Activated CD8-positive, alpha-beta T cell treated with anti-CD3 and anti-CD28 coated beads, Interleukin-2, amount 10 ng/mL, durations not matched to agents 7 days and 5 days (primary cell): ENCODE results near the gene CHST11. TPM values are rescaled to one million over a fixed set of nuclear protein-coding genes. Genes with fewer than 3 reads are reported as not detected.
A peak's percentile ranks its signal among the peaks of the same experiment; 100 is the strongest.

ENCODE experiments used
- ATAC-seq: fragments of 150-1000 bp; cut with Tn5 transposase; one replicate; pipeline ENCODE4 v1.10.0; 2021; ENCODE audit warnings: moderate library complexity
- CTCF ChIA-PET: fragments of 350-600 bp; sonication (Branson Sonifier 250); formaldehyde crosslinking; loops from one replicate; lab custom pipeline; 2021; ENCODE audit warnings: antibody characterized with exemption; lab: Charles Lee
- POLR2A ChIA-PET: fragments of 350-600 bp; sonication (Branson Sonifier 250); formaldehyde crosslinking; loops from one replicate; lab custom pipeline; 2021; ENCODE audit warnings: antibody characterized with exemption; lab: Charles Lee
- DNase-seq: peaks from one replicate; pipeline ENCODE4 v3.0.0-alpha.2; 2020
- H3K27ac Mint-ChIP-seq: one replicate; pipeline ENCODE4 v1.8.0; 2021; ENCODE audit warnings: mild to moderate bottlenecking, mixed read lengths
- H3K27me3 Mint-ChIP-seq: one replicate; pipeline ENCODE4 v1.8.0; 2021; ENCODE audit warnings: low read depth, mixed read lengths
- H3K36me3 Mint-ChIP-seq: one replicate; pipeline ENCODE4 v1.8.0; 2021; ENCODE audit warnings: low read depth, mixed read lengths
- H3K4me1 Mint-ChIP-seq: one replicate; pipeline ENCODE4 v1.8.0; 2021; ENCODE audit warnings: low read depth, mixed read lengths
- H3K4me3 Mint-ChIP-seq: one replicate; pipeline ENCODE4 v1.8.0; 2021; ENCODE audit warnings: mild to moderate bottlenecking, mixed read lengths
- H3K9me3 Mint-ChIP-seq: one replicate; pipeline ENCODE4 v1.8.0; 2022; ENCODE audit warnings: mixed read lengths; ENCODE audit not compliant: insufficient read depth
- total RNA-seq, 2 experiments: library from RNA; stranded (reverse); gene quantifications; one replicate each; pipeline ENCODE4 v1.2.3, GENCODE V29; 2021

The CHST11 gene
- total RNA-seq, 2 experiments from 2014 or later = 82.1 to 85.2 TPM

DNA sequence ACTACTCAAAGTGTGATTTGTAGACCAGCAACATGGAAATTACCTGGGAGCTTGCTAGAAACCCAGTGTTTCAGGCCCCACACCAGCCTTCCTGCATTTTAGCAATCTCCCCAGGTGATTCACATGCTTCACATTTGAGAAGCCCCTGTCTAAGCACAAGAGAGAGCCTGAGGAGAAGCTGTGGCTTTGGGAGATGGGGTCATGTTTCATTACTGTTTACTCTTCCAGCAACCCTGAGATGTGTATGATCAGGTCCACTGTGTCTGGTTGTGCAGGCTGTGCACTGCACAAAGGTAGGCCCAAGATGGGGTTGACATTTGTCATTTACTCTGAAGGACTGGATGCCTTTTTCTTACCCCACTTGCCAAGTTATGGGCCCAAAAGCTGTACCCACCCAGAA, 311.3 kb downstream of the CHST11 start:
- Mint-ChIP-seq H3K27me3 (no peaks in the 10 kb centered on the region), H3K9me3 (peaks cover 8% of the 10 kb centered on the region), H3K4me1 (peaks cover 21% of the 10 kb centered on the region), H3K4me3 (no peak overlapping the region), H3K27ac (no peak overlapping the region), H3K36me3 (peaks cover 14% of the 10 kb centered on the region)
- no peak for ATAC-seq
- no peak for DNase-seq
- ChIA-PET CTCF (interaction anchor here (1.5 to 1.6 kb wide), 2 partner anchors 22 to 386 kb away, joined by 5 to 6 read pairs; no protein-coding TSS in a partner anchor), POLR2A (no interaction called here)

DNA sequence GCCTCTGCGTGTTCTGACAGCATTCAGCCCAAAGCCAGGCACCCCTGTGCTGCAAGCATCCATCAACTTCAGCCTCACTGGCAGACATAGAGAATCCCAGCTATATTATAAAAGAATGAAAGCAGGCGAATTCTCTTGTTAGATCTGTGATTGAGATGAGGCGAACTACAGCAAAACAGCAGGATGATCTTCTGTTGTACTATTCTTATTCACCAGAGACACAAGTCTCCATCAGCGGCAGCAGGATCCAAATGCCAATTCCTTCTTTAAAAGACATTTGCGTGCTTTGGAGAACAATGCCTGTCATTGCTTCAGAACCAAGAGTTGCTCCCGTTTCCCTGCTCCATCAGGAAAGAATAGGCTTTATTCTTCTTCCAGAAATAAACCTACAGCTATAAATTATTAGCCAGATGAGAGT, 312.4 kb downstream of the CHST11 start:
- Mint-ChIP-seq H3K27me3 (no peaks in the 10 kb centered on the region), H3K27ac (no peak overlapping the region), H3K36me3 (peaks cover 10% of the 10 kb centered on the region), H3K4me1 (peaks cover 13% of the 10 kb centered on the region), H3K4me3 (no peak overlapping the region), H3K9me3 (peaks cover 18% of the 10 kb centered on the region)
- DNase-seq (no peak), ATAC-seq (no peak)
- ChIA-PET POLR2A (no interaction called here), CTCF (interaction anchor here (0.7 to 1.6 kb wide), 3 partner anchors 24 to 1194 kb away, joined by 3 to 5 read pairs (median 3); no protein-coding TSS in a partner anchor)

DNA sequence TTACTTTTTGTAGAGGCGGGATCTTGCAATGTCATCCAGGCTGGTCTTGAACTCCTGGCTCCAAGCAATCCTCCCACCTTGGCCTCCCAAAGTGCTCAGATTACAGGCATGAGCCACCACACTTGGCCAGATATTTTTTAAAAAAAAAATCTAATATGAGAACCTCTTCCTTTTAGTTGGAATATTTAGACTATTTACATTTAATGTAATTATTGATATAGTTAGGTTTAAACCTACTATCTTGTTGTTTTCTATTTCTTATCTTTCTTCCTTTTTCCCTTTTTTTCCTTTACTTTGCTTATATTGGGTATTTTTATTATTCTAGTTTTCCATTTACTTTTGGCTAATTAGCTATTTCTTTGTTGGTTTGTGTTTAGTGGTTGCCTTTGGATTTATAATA, 315.6 kb downstream of the CHST11 start:
- ATAC-seq (no peak), DNase-seq (no peak)
- no peaks in the 10 kb centered on the region for H3K27me3 Mint-ChIP-seq
- CTCF ChIA-PET = no interaction called here
- no peak overlapping the region for H3K4me3 Mint-ChIP-seq
- H3K36me3 Mint-ChIP-seq = peaks cover 6% of the 10 kb centered on the region
- H3K27ac Mint-ChIP-seq = no peak overlapping the region
- POLR2A ChIA-PET = interaction anchor here (0.6 kb wide), 1 partner anchor 25 kb away, joined by 3 read pairs; no protein-coding TSS in a partner anchor
- H3K4me1 Mint-ChIP-seq = no peaks in the 10 kb centered on the region
- H3K9me3 Mint-ChIP-seq = peaks cover 23% of the 10 kb centered on the region

DNA sequence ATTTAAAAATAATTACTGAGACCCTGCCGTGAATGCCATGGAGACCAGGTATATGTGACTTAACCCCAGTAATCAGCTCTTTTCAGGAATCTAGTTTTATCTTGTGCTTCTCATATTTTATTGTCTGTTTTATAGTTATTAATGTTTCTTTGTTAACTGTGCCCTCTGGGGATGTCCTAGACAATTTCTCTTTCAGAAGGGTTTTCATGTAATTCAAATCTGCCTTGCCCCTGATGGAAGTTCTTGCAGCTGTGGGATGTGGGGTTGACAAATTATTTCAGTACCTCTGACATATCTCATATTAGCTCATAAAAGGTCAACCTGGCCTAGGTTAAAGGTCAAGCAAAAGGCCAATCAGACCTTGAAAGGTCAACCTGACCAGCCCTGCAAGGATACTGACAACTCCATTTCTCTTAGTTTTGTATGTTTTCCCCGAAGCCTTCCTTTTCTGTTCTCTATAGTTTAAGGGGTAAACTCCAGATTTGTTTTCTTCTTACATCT, 319.0 kb downstream of the CHST11 start:
- Mint-ChIP-seq H3K4me1 (no peaks in the 10 kb centered on the region), H3K27me3 (no peaks in the 10 kb centered on the region), H3K4me3 (no peak overlapping the region), H3K9me3 (peaks cover 27% of the 10 kb centered on the region), H3K27ac (no peak overlapping the region), H3K36me3 (peaks cover 9% of the 10 kb centered on the region)
- DNase-seq (no peak), ATAC-seq (no peak)
- ChIA-PET POLR2A (no interaction called here), CTCF (interaction anchor here (1.1 to 1.2 kb wide), 2 partner anchors 11 to 13 kb away, joined by 3 read pairs; no protein-coding TSS in a partner anchor)

DNA sequence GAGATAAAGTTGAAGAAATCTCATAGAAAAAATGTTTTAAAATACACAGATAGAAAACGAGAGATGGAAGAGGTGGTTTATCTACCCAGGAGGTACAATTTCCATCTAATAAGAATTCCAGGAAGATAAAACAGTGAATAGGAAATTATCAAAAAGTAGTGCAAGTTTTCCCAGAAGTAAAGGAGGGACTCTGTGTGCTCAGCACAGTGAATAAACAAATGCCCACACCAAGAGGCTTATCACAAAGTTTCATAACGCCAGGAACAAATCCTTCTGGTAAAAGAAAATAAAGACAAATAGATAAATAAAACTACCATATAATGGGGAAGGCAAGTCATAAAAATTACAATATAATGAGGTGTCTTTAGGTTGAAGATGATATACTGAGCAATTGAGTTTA, 322.4 kb downstream of the CHST11 start:
- DNase-seq = no peak
- ChIA-PET CTCF (interaction anchor here (1.5 kb wide), 1 partner anchor 11 kb away, joined by 3 read pairs; no protein-coding TSS in a partner anchor), POLR2A (no interaction called here)
- H3K9me3 Mint-ChIP-seq = peaks cover 20% of the 10 kb centered on the region
- ATAC-seq = no peak
- H3K4me3 Mint-ChIP-seq = no peak overlapping the region
- H3K36me3 Mint-ChIP-seq = peaks cover 8% of the 10 kb centered on the region
- no peak overlapping the region for H3K27ac Mint-ChIP-seq
- peaks cover 8% of the 10 kb centered on the region for H3K27me3 Mint-ChIP-seq
- H3K4me1 Mint-ChIP-seq = no peaks in the 10 kb centered on the region

DNA sequence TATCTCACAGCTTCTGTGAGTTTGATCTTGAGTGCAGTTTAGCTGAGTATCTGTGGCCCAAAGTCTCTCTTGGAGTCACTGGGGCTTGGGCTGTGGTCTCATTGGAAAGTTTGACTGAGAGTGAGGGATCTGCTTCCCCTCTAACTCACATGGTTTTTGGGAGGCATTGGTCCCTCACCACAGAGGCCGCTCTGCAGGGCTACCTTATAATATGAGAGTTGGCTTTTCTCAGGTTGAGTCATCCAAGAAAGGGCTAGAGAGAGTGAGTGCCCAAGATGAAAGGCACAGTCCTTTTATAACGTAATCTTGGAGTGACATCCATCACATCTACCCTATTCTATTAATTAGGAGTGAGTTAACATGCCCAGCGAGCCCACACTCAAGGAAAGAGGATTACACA, 325.5 kb downstream of the CHST11 start:
- Mint-ChIP-seq H3K4me1 (no peaks in the 10 kb centered on the region), H3K9me3 (peaks cover 15% of the 10 kb centered on the region), H3K27ac (no peak overlapping the region), H3K27me3 (peaks cover 10% of the 10 kb centered on the region), H3K36me3 (peaks cover 8% of the 10 kb centered on the region), H3K4me3 (no peak overlapping the region)
- ATAC-seq (no peak), DNase-seq (no peak)
- CTCF ChIA-PET = interaction anchor here (1.2 kb wide), 1 partner anchor 8 kb away, joined by 7 read pairs; no protein-coding TSS in a partner anchor
- POLR2A ChIA-PET = no interaction called here

DNA sequence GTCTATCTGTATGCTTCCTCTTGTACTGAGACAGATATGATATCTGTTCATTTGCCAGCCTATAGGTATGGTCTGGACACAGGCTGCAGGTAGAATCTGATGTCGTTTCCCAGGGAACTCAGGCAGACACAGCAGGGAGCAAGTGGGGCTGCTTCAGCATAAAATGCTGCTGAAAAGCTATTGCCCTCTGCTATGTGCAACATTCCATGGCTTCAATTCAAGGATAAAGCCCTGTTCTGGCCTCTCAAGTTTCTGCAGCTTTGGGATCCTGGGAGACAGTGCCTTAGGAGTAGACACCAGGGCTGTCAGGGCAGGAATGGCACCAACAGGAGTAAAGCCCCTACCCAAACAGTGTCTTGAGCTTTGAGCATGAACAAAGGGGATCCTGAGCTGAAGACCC, 327.8 kb downstream of the CHST11 start:
- POLR2A ChIA-PET = no interaction called here
- DNase-seq (no peak), ATAC-seq (no peak)
- H3K9me3 Mint-ChIP-seq = peaks cover 15% of the 10 kb centered on the region
- H3K4me3 Mint-ChIP-seq = no peak overlapping the region
- CTCF ChIA-PET = interaction anchor here (1.8 kb wide), 1 partner anchor 403 kb away, joined by 6 read pairs; no protein-coding TSS in a partner anchor
- peaks cover 10% of the 10 kb centered on the region for H3K27me3 Mint-ChIP-seq
- H3K36me3 Mint-ChIP-seq = peaks cover 8% of the 10 kb centered on the region
- H3K4me1 Mint-ChIP-seq = peaks cover 4% of the 10 kb centered on the region
- no peak overlapping the region for H3K27ac Mint-ChIP-seq

DNA sequence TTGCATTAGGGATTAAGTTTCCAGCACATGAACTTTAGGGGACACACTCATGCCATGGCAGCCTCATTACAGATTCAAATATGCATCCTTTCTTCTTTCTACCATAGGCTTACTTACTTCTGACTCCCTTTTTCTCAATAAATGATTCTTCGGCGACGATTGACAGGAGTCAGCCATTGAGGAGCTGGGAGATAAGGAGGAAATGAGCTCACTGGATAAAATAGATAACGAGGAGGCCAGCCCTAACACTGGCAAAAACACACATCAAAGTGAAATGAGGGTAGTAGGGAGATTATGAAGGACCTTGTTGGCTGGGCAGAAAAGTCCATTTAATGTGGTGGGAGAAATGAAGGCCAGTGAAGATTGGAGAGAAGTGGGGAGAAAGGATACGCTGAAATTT, 329.1 kb downstream of the CHST11 start:
- peaks cover 6% of the 10 kb centered on the region for H3K4me1 Mint-ChIP-seq
- H3K4me3 Mint-ChIP-seq = no peak overlapping the region
- POLR2A ChIA-PET = no interaction called here
- no peak for DNase-seq
- peaks cover 10% of the 10 kb centered on the region for H3K27me3 Mint-ChIP-seq
- CTCF ChIA-PET = interaction anchor here (1.8 kb wide), 1 partner anchor 404 kb away, joined by 6 read pairs; no protein-coding TSS in a partner anchor
- ATAC-seq = no peak
- peaks cover 10% of the 10 kb centered on the region for H3K9me3 Mint-ChIP-seq
- H3K36me3 Mint-ChIP-seq = peaks cover 5% of the 10 kb centered on the region
- no peak overlapping the region for H3K27ac Mint-ChIP-seq

DNA sequence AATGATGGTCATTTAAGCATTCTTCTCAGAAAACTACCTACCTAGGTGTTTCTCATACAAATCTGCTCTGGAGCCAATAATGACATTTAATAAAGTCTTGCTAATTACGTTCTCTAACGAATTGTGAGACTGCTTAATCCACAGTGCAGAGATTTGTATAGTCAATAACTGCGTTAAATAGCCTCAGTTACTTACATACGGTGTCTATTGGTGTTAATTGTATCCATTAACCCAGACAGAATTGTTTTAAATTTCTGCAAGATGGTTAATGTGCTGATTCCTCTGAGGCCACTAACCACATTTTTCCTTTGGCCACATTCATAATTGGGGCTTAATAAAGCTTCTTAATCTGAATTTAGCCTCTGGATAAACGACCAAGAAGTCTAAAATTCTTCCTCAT, 329.6 kb downstream of the CHST11 start:
- Mint-ChIP-seq H3K4me1 (peaks cover 6% of the 10 kb centered on the region), H3K27ac (no peak overlapping the region), H3K36me3 (peaks cover 3% of the 10 kb centered on the region), H3K27me3 (peaks cover 10% of the 10 kb centered on the region), H3K9me3 (peaks cover 5% of the 10 kb centered on the region), H3K4me3 (no peak overlapping the region)
- ChIA-PET POLR2A (no interaction called here), CTCF (no interaction called here)
- ATAC-seq (no peak), DNase-seq (no peak)

DNA sequence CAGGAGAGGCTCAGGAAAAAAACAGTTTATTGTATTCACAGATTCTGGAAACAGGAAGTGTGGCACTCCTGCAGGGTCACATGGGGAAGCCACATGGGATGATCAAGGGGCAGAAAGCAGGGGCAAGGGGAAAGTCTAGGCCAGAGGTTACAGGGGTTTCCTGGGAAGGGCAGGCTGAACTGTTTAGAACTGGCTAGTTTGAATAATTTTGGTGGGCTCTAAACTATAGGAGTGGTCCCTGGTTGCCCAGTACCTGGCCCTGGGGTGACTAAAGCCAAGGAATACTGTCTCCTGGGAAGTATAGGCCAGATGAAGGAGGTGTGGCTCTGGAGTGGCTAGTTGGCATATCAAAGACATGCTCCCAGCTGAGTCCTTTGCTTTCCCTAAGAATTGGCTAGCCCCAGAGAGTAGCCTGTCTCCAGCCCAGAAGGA, 332.1 kb downstream of the CHST11 start:
- no peak for DNase-seq
- ChIA-PET CTCF (no interaction called here), POLR2A (no interaction called here)
- ATAC-seq = no peak
- H3K36me3 Mint-ChIP-seq = no peaks in the 10 kb centered on the region
- no peak overlapping the region for H3K27ac Mint-ChIP-seq
- peaks cover 2% of the 10 kb centered on the region for H3K27me3 Mint-ChIP-seq
- H3K4me1 Mint-ChIP-seq = peaks cover 6% of the 10 kb centered on the region
- H3K9me3 Mint-ChIP-seq = no peaks in the 10 kb centered on the region
- no peak overlapping the region for H3K4me3 Mint-ChIP-seq

DNA sequence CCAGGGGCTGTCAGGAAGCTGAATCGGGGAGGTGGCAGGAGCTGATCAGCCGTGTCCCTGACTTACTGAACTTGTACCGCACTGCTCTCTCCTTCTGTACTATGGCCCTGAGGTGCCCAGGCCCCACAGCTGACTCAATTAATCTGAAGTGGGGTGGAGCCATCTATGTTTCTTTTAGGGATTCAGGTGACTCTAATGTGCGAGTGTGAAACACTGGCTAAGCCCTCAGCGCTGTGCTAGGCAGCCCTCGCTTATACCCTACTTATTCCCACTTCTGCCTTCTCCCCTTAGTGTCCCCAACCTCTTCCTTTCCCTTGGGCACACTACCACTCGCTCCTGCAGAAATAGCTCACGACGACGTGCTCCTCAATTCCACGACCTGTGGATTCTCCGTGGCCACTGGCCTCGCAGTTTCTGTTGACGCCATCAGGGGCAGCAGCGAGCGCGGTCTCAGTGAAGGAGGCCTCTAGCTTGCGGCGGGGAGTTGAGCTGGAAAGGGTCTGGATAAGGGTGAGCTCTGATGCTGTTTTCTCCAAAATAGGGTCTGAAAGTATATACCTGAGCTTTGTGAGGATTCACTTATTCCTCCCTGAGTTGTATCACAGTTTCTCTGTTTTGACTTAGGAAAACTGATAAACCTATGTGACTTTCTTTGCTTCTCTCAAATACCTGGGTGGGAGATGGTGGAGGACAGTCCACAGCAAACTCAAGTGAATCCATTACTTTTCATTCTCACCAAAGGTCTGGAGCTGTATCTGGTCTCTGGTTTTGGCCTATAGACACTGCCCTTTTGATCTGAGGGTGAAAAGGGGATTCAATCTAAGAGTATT, 333.8 kb downstream of the CHST11 start:
- no peaks in the 10 kb centered on the region for H3K9me3 Mint-ChIP-seq
- peaks cover 2% of the 10 kb centered on the region for H3K27me3 Mint-ChIP-seq
- peaks cover 6% of the 10 kb centered on the region for H3K4me1 Mint-ChIP-seq
- ATAC-seq (peak; percentile 51), DNase-seq (peak; percentile 43)
- H3K27ac Mint-ChIP-seq = no peak overlapping the region
- no peaks in the 10 kb centered on the region for H3K36me3 Mint-ChIP-seq
- no peak overlapping the region for H3K4me3 Mint-ChIP-seq
- POLR2A ChIA-PET = no interaction called here
- CTCF ChIA-PET = interaction anchor here (0.6 to 1.5 kb wide), 14 partner anchors 9 to 211 kb away, joined by 3 to 7 read pairs (median 3); no protein-coding TSS in a partner anchor

DNA sequence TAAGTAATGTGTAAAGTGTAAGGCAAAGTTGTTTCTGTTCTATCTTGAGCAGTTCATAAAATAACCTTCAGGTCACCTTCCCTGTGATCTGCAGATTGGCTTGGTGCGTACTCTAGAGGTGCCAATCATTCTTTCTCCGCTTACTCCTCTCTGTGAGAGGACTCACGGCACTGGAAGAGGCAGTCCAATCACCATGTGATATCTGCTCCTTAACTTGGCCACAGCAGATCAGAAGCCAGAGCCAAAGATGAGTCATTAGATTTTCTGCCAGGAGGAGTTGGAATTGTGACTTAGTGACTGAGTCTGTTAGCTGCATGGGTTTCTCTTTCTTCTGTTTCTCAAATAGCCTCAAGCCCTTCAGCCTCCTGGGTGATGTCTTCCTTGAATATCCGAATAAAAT, 335.8 kb downstream of the CHST11 start:
- CTCF ChIA-PET = interaction anchor here (1.4 to 1.5 kb wide), 2 partner anchors 12 to 23 kb away, joined by 3 read pairs; no protein-coding TSS in a partner anchor
- no peak overlapping the region for H3K27ac Mint-ChIP-seq
- no peak overlapping the region for H3K4me3 Mint-ChIP-seq
- POLR2A ChIA-PET = no interaction called here
- no peaks in the 10 kb centered on the region for H3K36me3 Mint-ChIP-seq
- H3K4me1 Mint-ChIP-seq = peaks cover 6% of the 10 kb centered on the region
- no peak for ATAC-seq
- no peaks in the 10 kb centered on the region for H3K9me3 Mint-ChIP-seq
- peaks cover 6% of the 10 kb centered on the region for H3K27me3 Mint-ChIP-seq
- DNase-seq = no peak
